A549 (cell line): ENCODE data around the gene MYH10. TPM values are rescaled to one million over a fixed set of nuclear protein-coding genes. Genes with fewer than 3 reads are reported as not detected.

Source experiments
- ATAC-seq, 2 experiments: fragments of 200-7000 bp in 1 of 2; fragments of >200 bp in 1 of 2; cut with Nextera tagmentation in 1 of 2; cut with Tn5 transposase in 1 of 2; 3 replicates each; pipeline versions ENCODE4 v1.8.0 to v1.9.1; 2018 to 2020; ENCODE audit warnings: mild to moderate bottlenecking in 1 of 2, moderate library complexity in 1 of 2
- CTCF ChIA-PET: fragments of 300-600 bp; sonication (Branson Sonifier 250); formaldehyde crosslinking; extraction: SDS; loops from one replicate; lab custom pipeline; 2021; ENCODE audit warnings: antibody characterized with exemption, inconsistent platforms; lab: Yijun Ruan, JAX
- POLR2A ChIA-PET: fragments of 350-600 bp; formaldehyde crosslinking; extraction: SDS; loops from one replicate; lab custom pipeline; 2021; ENCODE audit warnings: antibody characterized with exemption, inconsistent platforms; lab: Yijun Ruan, JAX
- DNase-seq, 2 experiments: peaks; one replicate each; pipeline versions ENCODE4 v3.0.0 to v3.0.0-alpha.2; 2011 to 2016; ENCODE audit warnings: low read depth in 1 of 2, low spot score in 1 of 2
- FAIRE-seq: peaks from 2 replicates; lab custom pipeline; 2011; peaks lifted over from hg19 to GRCh38; lab: Jason Lieb, UNC
- H3K27ac ChIP-seq, 2 experiments: fragments of >200 bp; sonication (Bioruptor Twin); formaldehyde crosslinking; 3 replicates each; pipeline ENCODE4 v1.5.1; 2016 to 2017
- H3K4me1 ChIP-seq: fragments of >200 bp; sonication (Bioruptor Twin); formaldehyde crosslinking; 3 replicates; pipeline ENCODE4 v1.6.1; 2016
- H3K4me2 ChIP-seq: fragments of >200 bp; sonication (Bioruptor Twin); formaldehyde crosslinking; 3 replicates; pipeline ENCODE4 v1.6.1; 2016
- H3K4me3 ChIP-seq: fragments of >200 bp; sonication (Bioruptor Twin); formaldehyde crosslinking; 3 replicates; pipeline ENCODE4 v1.5.1; 2016
- H3K9me3 ChIP-seq: fragments of >200 bp; sonication (Bioruptor Twin); formaldehyde crosslinking; 3 replicates; pipeline ENCODE4 v1.6.1; 2016
- CBX8 ChIP-seq: fragments of 200-600 bp; sonication (generic); IDR thresholded peaks from 2 replicates; pipeline ENCODE4 v1.6.1; 2016
- CEBPB ChIP-seq, 2 experiments: fragments of >200 bp in 1 of 2; sonication (Bioruptor Twin) in 1 of 2; formaldehyde crosslinking in 1 of 2; IDR thresholded peaks; 2 replicates each; pipeline ENCODE4 v1.6.1; 2012 to 2016
- CHD2 ChIP-seq: fragments of 150-350 bp; IDR thresholded peaks from 2 replicates; pipeline ENCODE4 v1.6.1; 2014; ENCODE audit warnings: low read length; ENCODE audit not compliant: partially characterized antibody
- ESRRA ChIP-seq: fragments of 150-350 bp; IDR thresholded peaks from 2 replicates; pipeline ENCODE4 v1.6.1; 2014; ENCODE audit warnings: mild to moderate bottlenecking, low read length, borderline replicate concordance
- MAZ ChIP-seq: fragments of 150-350 bp; IDR thresholded peaks from 2 replicates; pipeline ENCODE4 v1.6.1; 2014; ENCODE audit warnings: antibody characterized with exemption, low read depth, low read length, borderline replicate concordance
- RARB ChIP-seq: fragments of 250-450 bp; sonication (Bioruptor Pico); IDR thresholded peaks from 2 replicates; pipeline ENCODE4 v1.8.0; 2021; ENCODE audit warnings: mild to moderate bottlenecking, moderate library complexity
- RFX5 ChIP-seq: fragments of 450-650 bp; IDR thresholded peaks from 2 replicates; pipeline ENCODE4 v1.7.1; 2014; ENCODE audit warnings: antibody characterized with exemption, mild to moderate bottlenecking, moderate library complexity
- SREBF2 ChIP-seq: fragments of 450-650 bp; IDR thresholded peaks from 2 replicates; pipeline ENCODE4 v1.6.1; 2014; ENCODE audit warnings: mild to moderate bottlenecking, moderate library complexity
- TP53 ChIP-seq: fragments of 250-450 bp; sonication (Bioruptor Pico); IDR thresholded peaks from 2 replicates; pipeline ENCODE4 v1.5.0; 2021; ENCODE audit warnings: mild to moderate bottlenecking, moderate library complexity
- ZC3H11A ChIP-seq: fragments of 450-650 bp; IDR thresholded peaks from 2 replicates; pipeline ENCODE4 v1.6.1; 2014; ENCODE audit warnings: antibody characterized with exemption, mild to moderate bottlenecking
- ZNF302 ChIP-seq: fragments of 250-450 bp; sonication (Bioruptor Pico); IDR thresholded peaks from 2 replicates; pipeline ENCODE4 v1.9.0; 2021; ENCODE audit warnings: inconsistent platforms, mild to moderate bottlenecking, moderate library complexity
- WGBS: methylation state at CpG from one replicate; pipeline ENCODE4 v1.1.6; 2017; ENCODE audit errors: missing lambda C conversion rate; 5-methylcytosine and 5-hydroxymethylcytosine counted together
- polyA plus RNA-seq, 4 experiments: library from polyadenylated mRNA; depleted of rRNA in 3 of 4; stranded (reverse); fragments of >200 nt; fragmentation: RNase III in 1 of 4; extraction: RNeasy Plus Mini Kit Qiagen cat#74134 plus additional on column Dnase treatment in 1 of 4; gene quantifications; 2 replicates in 3 of 4; 3 replicates in 1 of 4; pipeline ENCODE4 v1.2.3, GENCODE V29; 2011 to 2017
- TF ChIP-seq, protein P1 (sequence below): fragments of 250-450 bp; sonication (Bioruptor Pico); IDR thresholded peaks from 2 replicates; pipeline ENCODE4 v1.5.0; 2021; ENCODE audit warnings: mild to moderate bottlenecking, moderate library complexity, borderline replicate concordance
- TF ChIP-seq, protein P2 (sequence below): fragments of >200 bp; sonication (Bioruptor Twin); formaldehyde crosslinking; IDR thresholded peaks from 2 replicates; pipeline ENCODE4 v1.6.1; 2016
- TF ChIP-seq, protein P3 (sequence below): fragments of 200-600 bp; sonication (generic); IDR thresholded peaks from 2 replicates; pipeline ENCODE4 v1.6.1; 2016; ENCODE audit warnings: antibody characterized with exemption, mild to moderate bottlenecking, moderate library complexity

Gene MYH10
- polyA plus RNA-seq, 2 of the 4 experiments (the other 2 are of a cell fraction), result 26.5 to 28.3 TPM

DNA sequence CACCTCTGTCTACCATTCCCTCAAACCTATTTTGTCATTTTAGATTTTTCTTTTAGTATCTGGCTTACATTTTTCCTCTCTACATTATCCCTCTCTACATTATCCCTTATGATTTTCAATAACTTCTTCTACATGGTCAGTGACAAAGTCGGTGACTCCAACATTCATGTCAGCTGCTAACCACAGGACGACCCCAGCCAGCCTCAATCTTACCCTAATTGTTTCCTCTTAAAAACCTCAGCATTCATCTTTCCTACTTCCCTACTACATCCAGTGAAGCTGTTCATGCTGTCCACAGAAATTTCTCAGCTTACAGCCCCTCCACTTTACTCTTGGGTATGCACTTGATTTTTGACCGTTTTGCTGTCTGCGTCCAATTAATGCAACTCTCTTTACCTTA lies 8.3 kb downstream of the MYH10 start (continued):
- TF ChIP-seq, protein P1, sequence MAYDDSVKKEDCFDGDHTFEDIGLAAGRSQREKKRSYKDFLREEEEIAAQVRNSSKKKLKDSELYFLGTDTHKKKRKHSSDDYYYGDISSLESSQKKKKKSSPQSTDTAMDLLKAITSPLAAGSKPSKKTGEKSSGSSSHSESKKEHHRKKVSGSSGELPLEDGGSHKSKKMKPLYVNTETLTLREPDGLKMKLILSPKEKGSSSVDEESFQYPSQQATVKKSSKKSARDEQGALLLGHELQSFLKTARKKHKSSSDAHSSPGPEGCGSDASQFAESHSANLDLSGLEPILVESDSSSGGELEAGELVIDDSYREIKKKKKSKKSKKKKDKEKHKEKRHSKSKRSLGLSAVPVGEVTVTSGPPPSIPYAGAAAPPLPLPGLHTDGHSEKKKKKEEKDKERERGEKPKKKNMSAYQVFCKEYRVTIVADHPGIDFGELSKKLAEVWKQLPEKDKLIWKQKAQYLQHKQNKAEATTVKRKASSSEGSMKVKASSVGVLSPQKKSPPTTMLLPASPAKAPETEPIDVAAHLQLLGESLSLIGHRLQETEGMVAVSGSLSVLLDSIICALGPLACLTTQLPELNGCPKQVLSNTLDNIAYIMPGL (CRISPR knock-in tag), result no peak
- no peak for TF ChIP-seq RARB
- no peak for TF ChIP-seq ZNF302 (CRISPR knock-in tag)

DNA sequence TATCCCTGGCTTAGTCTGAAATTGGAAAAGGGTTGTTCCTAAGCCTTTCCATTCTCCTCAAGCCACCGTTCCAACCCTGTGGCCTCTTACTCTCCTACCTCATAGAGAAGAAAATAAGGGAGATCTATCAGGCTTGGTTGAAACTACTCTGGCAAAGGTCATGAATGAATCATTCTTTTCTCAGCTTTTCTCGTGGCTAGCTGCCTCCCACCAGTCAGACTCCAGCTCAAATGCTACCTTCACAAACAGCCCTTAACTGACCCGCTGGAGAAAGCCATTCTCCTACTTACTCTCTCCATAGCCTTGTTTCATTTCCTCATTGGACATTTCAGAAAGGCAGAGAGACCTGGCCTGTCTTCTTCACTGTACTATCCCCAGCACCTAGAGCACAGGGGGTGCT lies 8.9 kb downstream of the MYH10 start:
- DNase-seq (no peak), FAIRE-seq (no peak), ATAC-seq (peak in 1 of 2 experiments; percentile 24; a peak in 1 of 6 replicates)
- 0 out of 3 replicates have a peak overlapping the region, but pooled peaks have one; percentile 3 for H3K4me2 ChIP-seq
- POLR2A ChIA-PET, result interaction anchor here (0.8 kb wide), 1 partner anchor 9 kb away, joined by 3 read pairs; the partner anchor contains the start of gene MYH10
- TF ChIP-seq ESRRA, result no peak
- no peak for TF ChIP-seq ZC3H11A
- TF ChIP-seq ZNF302 (CRISPR knock-in tag), result no peak
- no peak for TF ChIP-seq CEBPB (IDR thresholded peaks at IDR 0.05)
- 59% methylated on average over 3 of the region's 3 CpGs for WGBS
- CTCF ChIA-PET, result interaction anchor here (0.5 to 1.4 kb wide), 4 partner anchors 9 to 68 kb away, joined by 3 to 7 read pairs (median 3); partner anchors contain the start of gene MYH10
- no peaks in the 10 kb centered on the region for H3K9me3 ChIP-seq
- H3K27ac ChIP-seq, result no peak overlapping the region
- H3K4me3 ChIP-seq, result no peak overlapping the region
- H3K4me1 ChIP-seq, result peaks cover 7% of the 10 kb centered on the region

DNA sequence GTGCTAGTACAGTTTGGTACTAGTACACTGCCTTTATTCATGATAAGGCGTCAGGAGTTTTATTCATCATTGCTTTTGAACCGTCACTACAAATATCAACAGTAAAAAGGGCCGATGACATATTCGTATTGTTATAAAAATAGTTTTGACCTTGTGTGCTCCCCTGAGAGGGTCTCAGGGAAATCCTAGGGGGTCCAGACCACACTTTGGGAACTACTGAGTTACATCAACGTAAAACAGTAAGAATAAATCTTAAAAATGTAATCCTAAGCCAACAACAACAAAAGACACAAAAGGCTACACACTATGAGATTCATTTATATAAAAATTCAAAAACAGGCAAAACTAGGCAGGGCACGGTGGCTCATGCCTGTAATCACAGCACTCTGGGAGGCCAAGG lies 11.2 kb downstream of the MYH10 start:
- POLR2A ChIA-PET, result no interaction called here
- 94% methylated on average over 6 of the region's 6 CpGs for WGBS
- ATAC-seq, result no peak
- TF ChIP-seq MAZ, result no peak
- no peak for TF ChIP-seq TP53 (CRISPR knock-in tag)
- TF ChIP-seq RFX5, result no peak
- TF ChIP-seq, protein P2, sequence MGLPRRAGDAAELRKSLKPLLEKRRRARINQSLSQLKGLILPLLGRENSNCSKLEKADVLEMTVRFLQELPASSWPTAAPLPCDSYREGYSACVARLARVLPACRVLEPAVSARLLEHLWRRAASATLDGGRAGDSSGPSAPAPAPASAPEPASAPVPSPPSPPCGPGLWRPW, result no peak
- Histone ChIP-seq H3K4me2 (no peak overlapping the region), H3K9me3 (no peaks in the 10 kb centered on the region), H3K4me1 (peaks cover 14% of the 10 kb centered on the region), H3K4me3 (no peak overlapping the region), H3K27ac (no peak overlapping the region)
- DNase-seq, result no peak
- CTCF ChIA-PET, result interaction anchor here (1.6 kb wide), 1 partner anchor 12 kb away, joined by 5 read pairs; the partner anchor contains the start of gene MYH10
- FAIRE-seq, result no peak

DNA sequence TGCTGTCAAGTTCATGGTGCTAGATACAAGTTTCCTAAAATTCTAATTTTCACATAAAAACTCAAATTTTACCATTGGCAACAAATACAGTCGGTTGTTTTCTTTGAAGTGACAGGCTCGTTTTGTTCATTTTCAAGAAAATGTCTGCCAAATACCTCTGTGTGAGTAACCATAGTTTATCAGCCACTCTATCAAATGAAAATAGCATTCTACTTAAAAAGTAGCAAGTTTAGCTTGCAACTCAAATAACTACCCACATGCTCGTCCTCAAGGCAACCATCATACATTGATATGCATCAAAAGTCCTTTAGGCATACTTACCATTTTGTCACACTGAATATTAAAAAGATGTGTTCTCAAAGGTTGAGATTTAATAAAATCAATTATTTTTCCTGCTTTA lies 11.7 kb downstream of the MYH10 start:
- WGBS, result 88% methylated on average over 3 of the region's 3 CpGs
- Histone ChIP-seq H3K4me1 (peaks cover 14% of the 10 kb centered on the region), H3K27ac (no peak overlapping the region), H3K9me3 (no peaks in the 10 kb centered on the region), H3K4me3 (no peak overlapping the region), H3K4me2 (no peak overlapping the region)
- FAIRE-seq (no peak), ATAC-seq (no peak), DNase-seq (no peak)
- ChIA-PET POLR2A (no interaction called here), CTCF (no interaction called here)
- TF ChIP-seq, protein P3, sequence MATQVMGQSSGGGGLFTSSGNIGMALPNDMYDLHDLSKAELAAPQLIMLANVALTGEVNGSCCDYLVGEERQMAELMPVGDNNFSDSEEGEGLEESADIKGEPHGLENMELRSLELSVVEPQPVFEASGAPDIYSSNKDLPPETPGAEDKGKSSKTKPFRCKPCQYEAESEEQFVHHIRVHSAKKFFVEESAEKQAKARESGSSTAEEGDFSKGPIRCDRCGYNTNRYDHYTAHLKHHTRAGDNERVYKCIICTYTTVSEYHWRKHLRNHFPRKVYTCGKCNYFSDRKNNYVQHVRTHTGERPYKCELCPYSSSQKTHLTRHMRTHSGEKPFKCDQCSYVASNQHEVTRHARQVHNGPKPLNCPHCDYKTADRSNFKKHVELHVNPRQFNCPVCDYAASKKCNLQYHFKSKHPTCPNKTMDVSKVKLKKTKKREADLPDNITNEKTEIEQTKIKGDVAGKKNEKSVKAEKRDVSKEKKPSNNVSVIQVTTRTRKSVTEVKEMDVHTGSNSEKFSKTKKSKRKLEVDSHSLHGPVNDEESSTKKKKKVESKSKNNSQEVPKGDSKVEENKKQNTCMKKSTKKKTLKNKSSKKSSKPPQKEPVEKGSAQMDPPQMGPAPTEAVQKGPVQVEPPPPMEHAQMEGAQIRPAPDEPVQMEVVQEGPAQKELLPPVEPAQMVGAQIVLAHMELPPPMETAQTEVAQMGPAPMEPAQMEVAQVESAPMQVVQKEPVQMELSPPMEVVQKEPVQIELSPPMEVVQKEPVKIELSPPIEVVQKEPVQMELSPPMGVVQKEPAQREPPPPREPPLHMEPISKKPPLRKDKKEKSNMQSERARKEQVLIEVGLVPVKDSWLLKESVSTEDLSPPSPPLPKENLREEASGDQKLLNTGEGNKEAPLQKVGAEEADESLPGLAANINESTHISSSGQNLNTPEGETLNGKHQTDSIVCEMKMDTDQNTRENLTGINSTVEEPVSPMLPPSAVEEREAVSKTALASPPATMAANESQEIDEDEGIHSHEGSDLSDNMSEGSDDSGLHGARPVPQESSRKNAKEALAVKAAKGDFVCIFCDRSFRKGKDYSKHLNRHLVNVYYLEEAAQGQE, result no peak
- TF ChIP-seq CBX8, result no peak
- TF ChIP-seq ZC3H11A, result no peak
- no peak for TF ChIP-seq SREBF2
- TF ChIP-seq CHD2, result no peak
- TF ChIP-seq, protein P1 (CRISPR knock-in tag), result no peak
